GM23338 (cell line): ENCODE data around the gene ACSM2B. TPM values are rescaled to one million over a fixed set of nuclear protein-coding genes. Genes with fewer than 3 reads are reported as not detected.

Experiments used
- ATAC-seq: fragments of 200-7000 bp; cut with Tn5 transposase; 3 replicates; pipeline ENCODE4 v1.9.1; 2020
- DNase-seq: peaks from one replicate; pipeline ENCODE4 v3.0.0-alpha.2; 2015; ENCODE audit warnings: low spot score
- H2AFZ ChIP-seq: fragments of 200-600 bp; sonication (generic); 2 replicates; pipeline ENCODE4 v1.8.0; 2016; ENCODE audit warnings: antibody characterized with exemption, mild to moderate bottlenecking, moderate library complexity
- H3F3A ChIP-seq: fragments of 200-600 bp; sonication (generic); replicated peaks from 2 replicates; pipeline ENCODE4 v1.8.0; 2017; ENCODE audit warnings: antibody characterized with exemption, mixed run types, low read depth
- H3K27ac ChIP-seq: fragments of 200-600 bp; sonication (generic); 2 replicates; pipeline ENCODE4 v1.6.1; 2016; ENCODE audit warnings: low read depth
- H3K27me3 ChIP-seq: fragments of 200-600 bp; sonication (generic); 2 replicates; pipeline ENCODE4 v1.8.0; 2016; ENCODE audit warnings: mild to moderate bottlenecking, mixed run types, moderate library complexity; ENCODE audit not compliant: insufficient read depth
- H3K36me3 ChIP-seq: fragments of 200-600 bp; sonication (generic); 2 replicates; pipeline ENCODE4 v1.8.0; 2016; ENCODE audit warnings: mild to moderate bottlenecking; ENCODE audit not compliant: insufficient read depth
- H3K4me1 ChIP-seq: fragments of 200-600 bp; sonication (generic); 2 replicates; pipeline ENCODE4 v1.8.0; 2016; ENCODE audit warnings: mild to moderate bottlenecking, moderate library complexity; ENCODE audit not compliant: insufficient read depth
- H3K4me2 ChIP-seq: fragments of 200-600 bp; sonication (generic); 2 replicates; pipeline ENCODE4 v1.7.1; 2017; ENCODE audit warnings: mixed run types
- H3K4me3 ChIP-seq: fragments of 200-600 bp; sonication (generic); 2 replicates; pipeline ENCODE4 v1.6.1; 2016; ENCODE audit warnings: mixed run types
- H3K79me2 ChIP-seq: fragments of 200-600 bp; sonication (generic); replicated peaks from 2 replicates; pipeline ENCODE4 v1.8.0; 2017; ENCODE audit warnings: mild to moderate bottlenecking; ENCODE audit not compliant: insufficient read depth
- H3K9me2 ChIP-seq: fragments of 200-600 bp; sonication (generic); 2 replicates; pipeline ENCODE4 v1.8.0; 2017; ENCODE audit not compliant: insufficient read depth
- H4K20me1 ChIP-seq: fragments of 200-600 bp; sonication (generic); replicated peaks from 2 replicates; pipeline ENCODE4 v1.8.0; 2017; ENCODE audit warnings: mild to moderate bottlenecking; ENCODE audit not compliant: insufficient read depth
- H3K27ac Mint-ChIP-seq: 2 replicates; pipeline ENCODE4 v1.8.0; 2020; ENCODE audit warnings: inconsistent platforms, mild to moderate bottlenecking, moderate library complexity, mixed read lengths
- H3K27me3 Mint-ChIP-seq: 3 replicates; pipeline ENCODE4 v1.8.0; 2022; ENCODE audit warnings: low read depth, mild to moderate bottlenecking, moderate library complexity, mixed read lengths, inconsistent platforms; ENCODE audit not compliant: insufficient read depth, poor library complexity
- H3K36me3 Mint-ChIP-seq: 3 replicates; pipeline ENCODE4 v1.8.0; 2021; ENCODE audit warnings: low read depth, mild to moderate bottlenecking, inconsistent platforms, moderate library complexity, mixed read lengths
- H3K4me1 Mint-ChIP-seq: 3 replicates; pipeline ENCODE4 v1.8.0; 2020; ENCODE audit warnings: mild to moderate bottlenecking, inconsistent platforms, mixed read lengths
- H3K4me3 Mint-ChIP-seq: 3 replicates; pipeline ENCODE4 v1.8.0; 2021; ENCODE audit warnings: moderate library complexity, mild to moderate bottlenecking, inconsistent platforms, mixed read lengths
- H3K9me3 Mint-ChIP-seq: 3 replicates; pipeline ENCODE4 v1.8.0; 2020; ENCODE audit warnings: moderate library complexity, mild to moderate bottlenecking, inconsistent platforms, mixed read lengths
- CREB1 ChIP-seq: fragments of 250-450 bp; sonication (Bioruptor Pico); IDR thresholded peaks from 2 replicates; pipeline ENCODE4 v1.5.0; 2020; ENCODE audit warnings: low read depth, mild to moderate bottlenecking, moderate library complexity
- EZH2 ChIP-seq: fragments of 200-600 bp; sonication (generic); IDR thresholded peaks from one replicate; pipeline ENCODE4 v1.8.0; 2017; ENCODE audit warnings: antibody characterized with exemption, mild to moderate bottlenecking, low read depth; ENCODE audit not compliant: unreplicated experiment
- NANOG ChIP-seq: IDR thresholded peaks from 2 replicates; pipeline ENCODE4 v1.6.1; 2016; ENCODE audit warnings: antibody characterized with exemption, borderline replicate concordance
- POLR2AphosphoS5 ChIP-seq: IDR thresholded peaks from 2 replicates; pipeline ENCODE4 v1.6.1; 2016; ENCODE audit warnings: antibody characterized with exemption, low read depth
- STAT1 ChIP-seq: IDR thresholded peaks from one replicate; pipeline ENCODE4 v1.6.1; 2016; ENCODE audit warnings: antibody characterized with exemption; ENCODE audit not compliant: unreplicated experiment
- ZNF114 ChIP-seq: fragments of 250-450 bp; sonication (Bioruptor Pico); IDR thresholded peaks from 2 replicates; pipeline ENCODE4 v1.5.0; 2020; ENCODE audit warnings: mild to moderate bottlenecking, moderate library complexity
- polyA plus RNA-seq: library from polyadenylated mRNA; unstranded; fragments of >200 nt; fragmentation: Nextera tagmentation; extraction: Ambion mirVana; gene quantifications from 2 replicates; pipeline ENCODE4 v1.2.1, GENCODE V29; 2016
- total RNA-seq: library from RNA; depleted of rRNA; stranded (reverse); fragments of >200 nt; shearing (Covaris generic); gene quantifications from 2 replicates; pipeline ENCODE4 v1.2.3, GENCODE V29; 2014
- TF ChIP-seq, protein P1 (sequence below), 2 experiments: fragments of 200-600 bp in 1 of 2; sonication (generic) in 1 of 2; conservative IDR thresholded peaks; 2 replicates each; pipeline versions ENCODE4 v1.5.1 to v1.6.1; 2016 to 2017; ENCODE audit warnings: antibody characterized with exemption in 2 of 2, low read depth in 2 of 2, mild to moderate bottlenecking in 2 of 2, moderate library complexity in 1 of 2
- TF ChIP-seq, protein P2 (sequence below): IDR thresholded peaks from 2 replicates; pipeline ENCODE4 v1.6.1; 2016; ENCODE audit warnings: antibody characterized with exemption
- TF ChIP-seq, protein P3 (sequence below): fragments of 250-450 bp; sonication (Bioruptor Pico); IDR thresholded peaks from 2 replicates; pipeline ENCODE4 v1.5.0; 2020; ENCODE audit warnings: mild to moderate bottlenecking, moderate library complexity
- TF ChIP-seq, protein P4 (sequence below): IDR thresholded peaks from one replicate; pipeline ENCODE4 v1.6.1; 2018; ENCODE audit warnings: antibody characterized with exemption; ENCODE audit not compliant: unreplicated experiment

The ACSM2B gene
- total and polyA plus RNA-seq, 2 experiments from 2014 or later, result not detected

DNA sequence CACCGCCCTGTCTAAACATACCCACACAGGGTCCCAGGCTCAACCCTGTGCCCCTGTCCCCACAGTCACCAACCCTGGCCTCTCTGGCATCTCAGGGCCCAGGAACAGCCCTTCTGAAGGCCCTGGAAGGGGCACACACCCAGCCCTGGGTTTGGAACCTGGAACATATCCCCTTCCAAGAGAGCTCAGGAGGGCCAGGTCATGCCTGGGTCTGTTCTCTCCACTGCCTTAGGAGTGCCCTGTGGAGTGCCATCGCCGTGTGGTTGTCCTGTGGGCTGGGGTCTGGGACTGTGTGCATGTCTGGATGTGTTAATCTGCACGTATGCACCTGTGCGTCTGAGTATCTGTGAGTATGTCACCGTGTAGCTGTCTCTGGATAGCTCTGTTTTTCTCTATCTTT is 45.2 kb upstream of the ACSM2B start (continued):
- TF ChIP-seq, protein P1, sequence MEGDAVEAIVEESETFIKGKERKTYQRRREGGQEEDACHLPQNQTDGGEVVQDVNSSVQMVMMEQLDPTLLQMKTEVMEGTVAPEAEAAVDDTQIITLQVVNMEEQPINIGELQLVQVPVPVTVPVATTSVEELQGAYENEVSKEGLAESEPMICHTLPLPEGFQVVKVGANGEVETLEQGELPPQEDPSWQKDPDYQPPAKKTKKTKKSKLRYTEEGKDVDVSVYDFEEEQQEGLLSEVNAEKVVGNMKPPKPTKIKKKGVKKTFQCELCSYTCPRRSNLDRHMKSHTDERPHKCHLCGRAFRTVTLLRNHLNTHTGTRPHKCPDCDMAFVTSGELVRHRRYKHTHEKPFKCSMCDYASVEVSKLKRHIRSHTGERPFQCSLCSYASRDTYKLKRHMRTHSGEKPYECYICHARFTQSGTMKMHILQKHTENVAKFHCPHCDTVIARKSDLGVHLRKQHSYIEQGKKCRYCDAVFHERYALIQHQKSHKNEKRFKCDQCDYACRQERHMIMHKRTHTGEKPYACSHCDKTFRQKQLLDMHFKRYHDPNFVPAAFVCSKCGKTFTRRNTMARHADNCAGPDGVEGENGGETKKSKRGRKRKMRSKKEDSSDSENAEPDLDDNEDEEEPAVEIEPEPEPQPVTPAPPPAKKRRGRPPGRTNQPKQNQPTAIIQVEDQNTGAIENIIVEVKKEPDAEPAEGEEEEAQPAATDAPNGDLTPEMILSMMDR (conservative IDR thresholded peaks at IDR 0.05; ENCODE audit: low read depth in 2 of 2), result no peak
- TF ChIP-seq POLR2AphosphoS5, result no peak
- TF ChIP-seq STAT1, result no peak
- TF ChIP-seq, protein P2, sequence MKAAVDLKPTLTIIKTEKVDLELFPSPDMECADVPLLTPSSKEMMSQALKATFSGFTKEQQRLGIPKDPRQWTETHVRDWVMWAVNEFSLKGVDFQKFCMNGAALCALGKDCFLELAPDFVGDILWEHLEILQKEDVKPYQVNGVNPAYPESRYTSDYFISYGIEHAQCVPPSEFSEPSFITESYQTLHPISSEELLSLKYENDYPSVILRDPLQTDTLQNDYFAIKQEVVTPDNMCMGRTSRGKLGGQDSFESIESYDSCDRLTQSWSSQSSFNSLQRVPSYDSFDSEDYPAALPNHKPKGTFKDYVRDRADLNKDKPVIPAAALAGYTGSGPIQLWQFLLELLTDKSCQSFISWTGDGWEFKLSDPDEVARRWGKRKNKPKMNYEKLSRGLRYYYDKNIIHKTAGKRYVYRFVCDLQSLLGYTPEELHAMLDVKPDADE, result no peak
- TF ChIP-seq EZH2, result no peak

DNA sequence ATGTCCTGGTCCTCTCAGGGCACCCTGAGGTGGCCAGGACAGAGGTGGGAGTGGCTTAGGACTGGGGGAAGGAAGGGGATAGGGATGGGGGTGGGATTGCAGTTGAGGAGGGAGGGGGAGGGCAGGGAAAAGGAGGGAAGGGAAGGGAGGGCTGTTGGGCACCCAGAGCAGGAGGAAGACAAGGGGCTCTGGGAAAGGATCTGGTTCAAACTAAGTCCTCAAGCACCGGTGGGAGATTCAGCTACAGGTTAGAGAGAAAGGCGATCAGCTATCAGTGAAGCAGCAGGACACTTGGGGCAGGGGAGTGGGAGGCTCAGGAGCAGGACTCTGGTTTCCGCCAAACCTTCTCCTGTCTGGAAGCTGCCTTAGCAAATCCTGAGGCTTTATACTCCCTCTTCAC is 44.6 kb upstream of the ACSM2B start:
- H3K27me3 ChIP-seq, result no peaks in the 10 kb centered on the region
- H3K27ac Mint-ChIP-seq, result no peak overlapping the region
- H3K4me1 Mint-ChIP-seq, result peaks cover 27% of the 10 kb centered on the region

More for the DNA sequence above, 44.6 kb upstream of the ACSM2B start:
- Histone ChIP-seq H3K4me3 (no peak overlapping the region), H3K79me2 (no peaks in the 10 kb centered on the region), H4K20me1 (no peaks in the 10 kb centered on the region), H3K4me2 (no peak overlapping the region), H3F3A (no peaks in the 10 kb centered on the region), H2AFZ (no peak overlapping the region), H3K27ac (no peak overlapping the region), H3K9me2 (peaks cover 16% of the 10 kb centered on the region; the same call in 1 of the 2 replicates), H3K36me3 (no peaks in the 10 kb centered on the region), H3K4me1 (peaks cover 5% of the 10 kb centered on the region)
- ATAC-seq (no peak; the same call in 2 of the 3 replicates), DNase-seq (no peak)
- Mint-ChIP-seq H3K9me3 (no peaks in the 10 kb centered on the region), H3K27me3 (peaks cover 2% of the 10 kb centered on the region), H3K36me3 (no peaks in the 10 kb centered on the region; the same call in 2 of the 3 replicates), H3K4me3 (no peak overlapping the region)
- no peak for TF ChIP-seq CREB1 (CRISPR knock-in tag)
- no peak for TF ChIP-seq STAT1
- no peak for TF ChIP-seq ZNF114 (CRISPR knock-in tag)
- TF ChIP-seq NANOG, result no peak
- TF ChIP-seq, protein P3, sequence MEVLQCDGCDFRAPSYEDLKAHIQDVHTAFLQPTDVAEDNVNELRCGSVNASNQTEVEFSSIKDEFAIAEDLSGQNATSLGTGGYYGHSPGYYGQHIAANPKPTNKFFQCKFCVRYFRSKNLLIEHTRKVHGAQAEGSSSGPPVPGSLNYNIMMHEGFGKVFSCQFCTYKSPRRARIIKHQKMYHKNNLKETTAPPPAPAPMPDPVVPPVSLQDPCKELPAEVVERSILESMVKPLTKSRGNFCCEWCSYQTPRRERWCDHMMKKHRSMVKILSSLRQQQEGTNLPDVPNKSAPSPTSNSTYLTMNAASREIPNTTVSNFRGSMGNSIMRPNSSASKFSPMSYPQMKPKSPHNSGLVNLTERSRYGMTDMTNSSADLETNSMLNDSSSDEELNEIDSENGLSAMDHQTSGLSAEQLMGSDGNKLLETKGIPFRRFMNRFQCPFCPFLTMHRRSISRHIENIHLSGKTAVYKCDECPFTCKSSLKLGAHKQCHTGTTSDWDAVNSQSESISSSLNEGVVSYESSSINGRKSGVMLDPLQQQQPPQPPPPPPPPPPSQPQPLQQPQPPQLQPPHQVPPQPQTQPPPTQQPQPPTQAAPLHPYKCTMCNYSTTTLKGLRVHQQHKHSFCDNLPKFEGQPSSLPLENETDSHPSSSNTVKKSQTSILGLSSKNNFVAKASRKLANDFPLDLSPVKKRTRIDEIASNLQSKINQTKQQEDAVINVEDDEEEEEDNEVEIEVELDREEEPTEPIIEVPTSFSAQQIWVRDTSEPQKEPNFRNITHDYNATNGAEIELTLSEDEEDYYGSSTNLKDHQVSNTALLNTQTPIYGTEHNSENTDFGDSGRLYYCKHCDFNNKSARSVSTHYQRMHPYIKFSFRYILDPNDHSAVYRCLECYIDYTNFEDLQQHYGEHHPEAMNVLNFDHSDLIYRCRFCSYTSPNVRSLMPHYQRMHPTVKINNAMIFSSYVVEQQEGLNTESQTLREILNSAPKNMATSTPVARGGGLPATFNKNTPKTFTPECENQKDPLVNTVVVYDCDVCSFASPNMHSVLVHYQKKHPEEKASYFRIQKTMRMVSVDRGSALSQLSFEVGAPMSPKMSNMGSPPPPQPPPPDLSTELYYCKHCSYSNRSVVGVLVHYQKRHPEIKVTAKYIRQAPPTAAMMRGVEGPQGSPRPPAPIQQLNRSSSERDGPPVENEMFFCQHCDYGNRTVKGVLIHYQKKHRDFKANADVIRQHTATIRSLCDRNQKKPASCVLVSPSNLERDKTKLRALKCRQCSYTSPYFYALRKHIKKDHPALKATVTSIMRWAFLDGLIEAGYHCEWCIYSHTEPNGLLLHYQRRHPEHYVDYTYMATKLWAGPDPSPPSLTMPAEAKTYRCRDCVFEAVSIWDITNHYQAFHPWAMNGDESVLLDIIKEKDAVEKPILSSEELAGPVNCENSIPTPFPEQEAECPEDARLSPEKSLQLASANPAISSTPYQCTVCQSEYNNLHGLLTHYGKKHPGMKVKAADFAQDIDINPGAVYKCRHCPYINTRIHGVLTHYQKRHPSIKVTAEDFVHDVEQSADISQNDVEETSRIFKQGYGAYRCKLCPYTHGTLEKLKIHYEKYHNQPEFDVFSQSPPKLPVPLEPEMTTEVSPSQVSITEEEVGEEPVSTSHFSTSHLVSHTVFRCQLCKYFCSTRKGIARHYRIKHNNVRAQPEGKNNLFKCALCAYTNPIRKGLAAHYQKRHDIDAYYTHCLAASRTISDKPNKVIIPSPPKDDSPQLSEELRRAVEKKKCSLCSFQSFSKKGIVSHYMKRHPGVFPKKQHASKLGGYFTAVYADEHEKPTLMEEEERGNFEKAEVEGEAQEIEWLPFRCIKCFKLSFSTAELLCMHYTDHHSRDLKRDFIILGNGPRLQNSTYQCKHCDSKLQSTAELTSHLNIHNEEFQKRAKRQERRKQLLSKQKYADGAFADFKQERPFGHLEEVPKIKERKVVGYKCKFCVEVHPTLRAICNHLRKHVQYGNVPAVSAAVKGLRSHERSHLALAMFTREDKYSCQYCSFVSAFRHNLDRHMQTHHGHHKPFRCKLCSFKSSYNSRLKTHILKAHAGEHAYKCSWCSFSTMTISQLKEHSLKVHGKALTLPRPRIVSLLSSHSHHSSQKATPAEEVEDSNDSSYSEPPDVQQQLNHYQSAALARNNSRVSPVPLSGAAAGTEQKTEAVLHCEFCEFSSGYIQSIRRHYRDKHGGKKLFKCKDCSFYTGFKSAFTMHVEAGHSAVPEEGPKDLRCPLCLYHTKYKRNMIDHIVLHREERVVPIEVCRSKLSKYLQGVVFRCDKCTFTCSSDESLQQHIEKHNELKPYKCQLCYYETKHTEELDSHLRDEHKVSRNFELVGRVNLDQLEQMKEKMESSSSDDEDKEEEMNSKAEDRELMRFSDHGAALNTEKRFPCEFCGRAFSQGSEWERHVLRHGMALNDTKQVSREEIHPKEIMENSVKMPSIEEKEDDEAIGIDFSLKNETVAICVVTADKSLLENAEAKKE (CRISPR knock-in tag), result no peak
- TF ChIP-seq, protein P4, sequence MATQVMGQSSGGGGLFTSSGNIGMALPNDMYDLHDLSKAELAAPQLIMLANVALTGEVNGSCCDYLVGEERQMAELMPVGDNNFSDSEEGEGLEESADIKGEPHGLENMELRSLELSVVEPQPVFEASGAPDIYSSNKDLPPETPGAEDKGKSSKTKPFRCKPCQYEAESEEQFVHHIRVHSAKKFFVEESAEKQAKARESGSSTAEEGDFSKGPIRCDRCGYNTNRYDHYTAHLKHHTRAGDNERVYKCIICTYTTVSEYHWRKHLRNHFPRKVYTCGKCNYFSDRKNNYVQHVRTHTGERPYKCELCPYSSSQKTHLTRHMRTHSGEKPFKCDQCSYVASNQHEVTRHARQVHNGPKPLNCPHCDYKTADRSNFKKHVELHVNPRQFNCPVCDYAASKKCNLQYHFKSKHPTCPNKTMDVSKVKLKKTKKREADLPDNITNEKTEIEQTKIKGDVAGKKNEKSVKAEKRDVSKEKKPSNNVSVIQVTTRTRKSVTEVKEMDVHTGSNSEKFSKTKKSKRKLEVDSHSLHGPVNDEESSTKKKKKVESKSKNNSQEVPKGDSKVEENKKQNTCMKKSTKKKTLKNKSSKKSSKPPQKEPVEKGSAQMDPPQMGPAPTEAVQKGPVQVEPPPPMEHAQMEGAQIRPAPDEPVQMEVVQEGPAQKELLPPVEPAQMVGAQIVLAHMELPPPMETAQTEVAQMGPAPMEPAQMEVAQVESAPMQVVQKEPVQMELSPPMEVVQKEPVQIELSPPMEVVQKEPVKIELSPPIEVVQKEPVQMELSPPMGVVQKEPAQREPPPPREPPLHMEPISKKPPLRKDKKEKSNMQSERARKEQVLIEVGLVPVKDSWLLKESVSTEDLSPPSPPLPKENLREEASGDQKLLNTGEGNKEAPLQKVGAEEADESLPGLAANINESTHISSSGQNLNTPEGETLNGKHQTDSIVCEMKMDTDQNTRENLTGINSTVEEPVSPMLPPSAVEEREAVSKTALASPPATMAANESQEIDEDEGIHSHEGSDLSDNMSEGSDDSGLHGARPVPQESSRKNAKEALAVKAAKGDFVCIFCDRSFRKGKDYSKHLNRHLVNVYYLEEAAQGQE, result no peak
